Smooth muscle cell (in vitro differentiated cells): ENCODE data around the gene CTF1. TPM values are rescaled to one million over a fixed set of nuclear protein-coding genes. Genes with fewer than 3 reads are reported as not detected.

Source experiments
- DNase-seq: peaks from one replicate; lab custom pipeline; 2025; ENCODE audit not compliant: unreplicated experiment; lab: John Stamatoyannopoulos, UW
- H2AFZ ChIP-seq: fragments of 200-600 bp; sonication (generic); 2 replicates; pipeline ENCODE4 v1.6.0; 2016; ENCODE audit warnings: antibody characterized with exemption, low read depth, mild to moderate bottlenecking
- H3F3A ChIP-seq: fragments of 200-600 bp; sonication (generic); 2 replicates; pipeline ENCODE4 v1.6.0; 2017; ENCODE audit warnings: antibody characterized with exemption, low read depth
- H3K27ac ChIP-seq: fragments of 200-600 bp; sonication (generic); 2 replicates; pipeline ENCODE4 v1.5.1; 2016; ENCODE audit warnings: low read depth, mild to moderate bottlenecking
- H3K27me3 ChIP-seq: fragments of 200-600 bp; sonication (generic); 2 replicates; pipeline ENCODE4 v1.6.1; 2016; ENCODE audit warnings: low read depth, mild to moderate bottlenecking
- H3K36me3 ChIP-seq: fragments of 200-600 bp; sonication (generic); 2 replicates; pipeline ENCODE4 v1.5.1; 2016; ENCODE audit warnings: low read depth
- H3K4me1 ChIP-seq: fragments of 200-600 bp; sonication (generic); 2 replicates; pipeline ENCODE4 v1.5.1; 2016; ENCODE audit warnings: low read depth
- H3K4me2 ChIP-seq: fragments of 200-600 bp; sonication (generic); 2 replicates; pipeline ENCODE4 v1.6.0; 2016; ENCODE audit warnings: mild to moderate bottlenecking
- H3K4me3 ChIP-seq: fragments of 200-600 bp; sonication (generic); 2 replicates; pipeline ENCODE4 v1.5.1; 2016; ENCODE audit warnings: mild to moderate bottlenecking
- H3K79me2 ChIP-seq: fragments of 200-600 bp; sonication (generic); 2 replicates; pipeline ENCODE4 v1.6.0; 2016; ENCODE audit warnings: low read depth, mild to moderate bottlenecking
- H3K9ac ChIP-seq: fragments of 200-600 bp; sonication (generic); 2 replicates; pipeline ENCODE4 v1.6.0; 2016; ENCODE audit warnings: low read depth
- H3K9me3 ChIP-seq: fragments of 200-600 bp; sonication (generic); replicated peaks from 2 replicates; pipeline ENCODE4 v1.5.1; 2016; ENCODE audit warnings: low read depth
- H4K20me1 ChIP-seq: fragments of 200-600 bp; sonication (generic); 2 replicates; pipeline ENCODE4 v1.6.0; 2016; ENCODE audit warnings: low read depth
- CTCF ChIP-seq: fragments of 200-600 bp; sonication (generic); IDR thresholded peaks from 2 replicates; pipeline ENCODE4 v1.5.1; 2017; ENCODE audit warnings: borderline replicate concordance, mild to moderate bottlenecking, antibody characterized with exemption; ENCODE audit not compliant: insufficient read depth, poor library complexity, severe bottlenecking
- WGBS: methylation state at CpG from one replicate; pipeline ENCODE4 v1.1.7; 2016; ENCODE audit warnings: low lambda C conversion rate; 5-methylcytosine and 5-hydroxymethylcytosine counted together
- polyA plus RNA-seq: library from polyadenylated mRNA; unstranded; fragments of >200 nt; fragmentation: Nextera tagmentation; extraction: Ambion mirVana; gene quantifications from 2 replicates; pipeline ENCODE4 v1.2.1, GENCODE V29; 2016
- total RNA-seq: library from RNA; depleted of rRNA; stranded (reverse); fragments of >200 nt; gene quantifications from 2 replicates; pipeline ENCODE4 v1.2.3, GENCODE V29; 2014

CTF1 gene
- total and polyA plus RNA-seq, 2 experiments from 2014 or later = 0.76 to 8.1 TPM

DNA sequence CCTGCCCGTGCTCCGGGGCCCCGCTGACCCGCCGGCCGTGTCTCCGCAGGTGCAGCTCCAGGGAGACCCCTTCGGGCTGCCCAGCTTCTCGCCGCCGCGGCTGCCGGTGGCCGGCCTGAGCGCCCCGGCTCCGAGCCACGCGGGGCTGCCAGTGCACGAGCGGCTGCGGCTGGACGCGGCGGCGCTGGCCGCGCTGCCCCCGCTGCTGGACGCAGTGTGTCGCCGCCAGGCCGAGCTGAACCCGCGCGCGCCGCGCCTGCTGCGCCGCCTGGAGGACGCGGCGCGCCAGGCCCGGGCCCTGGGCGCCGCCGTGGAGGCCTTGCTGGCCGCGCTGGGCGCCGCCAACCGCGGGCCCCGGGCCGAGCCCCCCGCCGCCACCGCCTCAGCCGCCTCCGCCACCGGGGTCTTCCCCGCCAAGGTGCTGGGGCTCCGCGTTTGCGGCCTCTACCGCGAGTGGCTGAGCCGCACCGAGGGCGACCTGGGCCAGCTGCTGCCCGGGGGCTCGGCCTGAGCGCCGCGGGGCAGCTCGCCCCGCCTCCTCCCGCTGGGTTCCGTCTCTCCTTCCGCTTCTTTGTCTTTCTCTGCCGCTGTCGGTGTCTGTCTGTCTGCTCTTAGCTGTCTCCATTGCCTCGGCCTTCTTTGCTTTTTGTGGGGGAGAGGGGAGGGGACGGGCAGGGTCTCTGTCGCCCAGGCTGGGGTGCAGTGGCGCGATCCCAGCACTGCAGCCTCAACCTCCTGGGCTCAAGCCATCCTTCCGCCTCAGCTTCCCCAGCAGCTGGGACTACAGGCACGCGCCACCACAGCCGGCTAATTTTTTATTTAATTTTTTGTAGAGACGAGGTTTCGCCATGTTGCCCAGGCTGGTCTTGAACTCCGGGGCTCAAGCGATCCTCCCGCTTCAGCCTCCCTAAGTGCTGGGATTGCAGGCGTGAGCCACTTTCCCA, 5.9 kb downstream of the CTF1 start:
- peak overlapping the region; percentile 97 for H2AFZ ChIP-seq
- peak; percentile 41 for DNase-seq
- H3K27me3 ChIP-seq = no peaks in the 10 kb centered on the region
- WGBS = 15% methylated on average over 85 of the region's 99 CpGs
- H4K20me1 ChIP-seq = no peaks in the 10 kb centered on the region
- H3K79me2 ChIP-seq = peaks cover 2% of the 10 kb centered on the region
- H3K4me1 ChIP-seq = peaks cover 1% of the 10 kb centered on the region
- no peaks in the 10 kb centered on the region for H3K36me3 ChIP-seq
- peaks cover 3% of the 10 kb centered on the region for H3F3A ChIP-seq
- H3K4me2 ChIP-seq = peak overlapping the region; percentile 88
- peak overlapping the region; percentile 66 for H3K9ac ChIP-seq
- no peak for TF ChIP-seq CTCF
- H3K4me3 ChIP-seq = peak overlapping the region; percentile 67
- peak overlapping the region; percentile 68 for H3K27ac ChIP-seq
- no peaks in the 10 kb centered on the region for H3K9me3 ChIP-seq

DNA sequence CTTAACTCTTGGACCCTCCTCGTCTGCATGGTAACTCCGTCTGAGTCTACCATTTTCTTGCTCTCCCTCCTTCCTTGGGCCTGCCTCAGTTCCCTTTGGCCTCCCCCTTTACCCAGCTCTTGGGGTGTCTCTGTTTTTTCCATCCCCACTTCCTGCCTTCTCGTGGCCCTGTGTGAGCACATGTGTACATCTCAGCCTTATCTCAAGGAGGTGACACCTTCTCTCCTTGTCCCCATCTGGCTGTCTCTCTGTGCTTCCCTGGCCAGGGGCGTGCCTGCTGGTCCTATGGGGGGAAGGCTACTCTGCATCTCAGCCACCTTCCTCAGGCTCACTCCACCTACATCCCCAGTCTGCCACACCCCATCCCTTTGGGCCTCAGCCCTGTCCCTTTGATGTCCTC, 6.6 kb downstream of the CTF1 start:
- Histone ChIP-seq H4K20me1 (no peaks in the 10 kb centered on the region), H3K4me1 (no peaks in the 10 kb centered on the region), H3K36me3 (no peaks in the 10 kb centered on the region), H3K4me2 (peak overlapping the region; percentile 88), H3K27me3 (no peaks in the 10 kb centered on the region), H3K4me3 (no peak overlapping the region), H3K9ac (no peak overlapping the region), H3K79me2 (no peaks in the 10 kb centered on the region), H3K9me3 (no peaks in the 10 kb centered on the region), H3F3A (no peaks in the 10 kb centered on the region), H2AFZ (peak overlapping the region; percentile 97), H3K27ac (no peak overlapping the region)
- 95% methylated on average over 4 of the region's 4 CpGs for WGBS
- no peak for DNase-seq
- TF ChIP-seq CTCF = no peak

DNA sequence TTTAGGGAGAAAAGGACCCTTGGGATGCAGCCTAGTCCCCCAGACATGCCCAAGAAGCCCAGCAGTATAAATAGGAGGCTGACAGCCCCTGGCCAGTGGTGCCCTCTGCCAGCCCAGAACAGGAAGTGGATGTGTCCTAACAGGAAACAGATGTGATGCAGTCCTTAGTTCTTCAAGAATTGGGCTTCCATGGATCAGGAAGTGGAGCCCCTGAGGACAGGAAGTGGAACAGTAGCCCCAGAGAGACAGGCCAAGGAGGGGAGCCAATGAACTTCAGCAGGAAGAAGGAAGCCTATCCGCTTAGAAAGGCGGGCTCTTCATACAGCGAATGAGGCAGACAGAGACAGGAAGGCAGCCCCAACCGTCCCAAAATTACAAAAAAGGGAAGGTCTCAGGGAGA, 7.2 kb downstream of the CTF1 start:
- Histone ChIP-seq H3K9ac (no peak overlapping the region), H3K79me2 (no peaks in the 10 kb centered on the region), H2AFZ (no peak overlapping the region), H3K27me3 (no peaks in the 10 kb centered on the region), H3K9me3 (no peaks in the 10 kb centered on the region), H3K4me3 (no peak overlapping the region), H4K20me1 (no peaks in the 10 kb centered on the region), H3K4me1 (no peaks in the 10 kb centered on the region), H3F3A (no peaks in the 10 kb centered on the region), H3K27ac (no peak overlapping the region), H3K4me2 (no peak overlapping the region), H3K36me3 (no peaks in the 10 kb centered on the region)
- no peak for TF ChIP-seq CTCF
- 93% methylated on average over 4 of the region's 4 CpGs for WGBS
- no peak for DNase-seq
